Panc1 (cell line): Measurements from ENCODE around the gene ZFHX3. TPM values are rescaled to one million over a fixed set of nuclear protein-coding genes. Genes with fewer than 3 reads are reported as not detected.

ENCODE experiments used
- ATAC-seq: fragments of 200-7000 bp; cut with Tn5 transposase; 2 replicates; pipeline ENCODE4 v1.9.1; 2020; ENCODE audit warnings: mild to moderate bottlenecking, moderate library complexity
- BruUV-seq: library from RNA; stranded (reverse); fragments of 400-500 nt; replicated peaks from 2 replicates; lab custom pipeline; 2021; lab: Mats Ljungman, UMichigan
- CTCF ChIA-PET: fragments of 300-600 bp; sonication (Branson Sonifier 250); formaldehyde crosslinking; loops from one replicate; lab custom pipeline; 2022; ENCODE audit warnings: antibody characterized with exemption; lab: Charles Lee
- POLR2A ChIA-PET: fragments of 300-600 bp; sonication (Branson Sonifier 250); formaldehyde crosslinking; loops from one replicate; lab custom pipeline; 2022; ENCODE audit warnings: antibody characterized with exemption; lab: Charles Lee
- DNase-seq: peaks from one replicate; pipeline ENCODE4 v3.0.0-alpha.2; 2010; ENCODE audit warnings: low read depth, low spot score
- H3K27ac ChIP-seq: 2 replicates; pipeline ENCODE4 v1.5.1; 2011; ENCODE audit warnings: mild to moderate bottlenecking, low read length, inconsistent platforms
- H3K27me3 ChIP-seq: fragments of 200-500 bp; sonication (Bioruptor generic); 2 replicates; pipeline ENCODE4 v1.6.0; 2014; ENCODE audit warnings: low read length, inconsistent platforms; ENCODE audit not compliant: control insufficient read depth, insufficient read depth
- H3K36me3 ChIP-seq: fragments of 200-500 bp; sonication (Bioruptor generic); 2 replicates; pipeline ENCODE4 v1.5.1; 2014; ENCODE audit warnings: inconsistent platforms, mild to moderate bottlenecking, low read length, moderate library complexity; ENCODE audit not compliant: control insufficient read depth, insufficient read depth
- H3K4me1 ChIP-seq: 2 replicates; pipeline ENCODE4 v1.5.1; 2011; ENCODE audit warnings: inconsistent platforms, mild to moderate bottlenecking, low read length, moderate library complexity; ENCODE audit not compliant: control insufficient read depth, insufficient read depth
- H3K4me3 ChIP-seq, 2 experiments: 2 replicates each; pipeline ENCODE4 v1.5.1; 2011 to 2012; ENCODE audit warnings: low read depth in 2 of 2, low read length in 2 of 2, mild to moderate bottlenecking in 2 of 2, inconsistent platforms in 1 of 2, moderate library complexity in 1 of 2
- H3K9me3 ChIP-seq: fragments of 200-500 bp; sonication (Bioruptor generic); 2 replicates; pipeline ENCODE4 v1.5.1; 2014; ENCODE audit warnings: low read depth, mild to moderate bottlenecking, inconsistent platforms, low read length, moderate library complexity; ENCODE audit not compliant: control insufficient read depth, insufficient read depth
- POLR2AphosphoS5 ChIP-seq: IDR thresholded peaks from 2 replicates; pipeline ENCODE4 v1.6.1; 2012; ENCODE audit warnings: mild to moderate bottlenecking, low read depth, low read length, moderate library complexity
- SIN3A ChIP-seq: IDR thresholded peaks from 2 replicates; pipeline ENCODE4 v1.6.1; 2012; ENCODE audit warnings: low read depth, mild to moderate bottlenecking, low read length, moderate library complexity, borderline replicate concordance; ENCODE audit not compliant: insufficient read depth
- TCF7L2 ChIP-seq: IDR thresholded peaks from 2 replicates; pipeline ENCODE4 v1.6.1; 2011; ENCODE audit warnings: mild to moderate bottlenecking, low read depth, low read length, inconsistent platforms
- in situ Hi-C: cut with HindIII; loops from 2 replicates; pipeline ENCODE4 v1.10.0; 2016; ENCODE audit warnings: low sequenced_read_pairs, low pct_unique_long_range_greater_than_20kb
- intact Hi-C: fragments of 100-400 bp; cut with micrococcal nuclease; formaldehyde crosslinking; loops from one replicate; pipeline ENCODE4 v1.10.0; 2022; ENCODE audit not compliant: unreplicated experiment
- total RNA-seq: library from RNA; stranded (reverse); gene quantifications from one replicate; pipeline ENCODE4 v1.2.1, GENCODE V29; 2021; ENCODE audit not compliant: unreplicated experiment
- TF ChIP-seq, protein P1 (sequence below): fragments of 450-650 bp; IDR thresholded peaks from 2 replicates; pipeline ENCODE4 v1.5.1; 2017; ENCODE audit warnings: mild to moderate bottlenecking
- TF ChIP-seq, protein P2 (sequence below), 2 experiments: IDR thresholded peaks; 2 replicates each; pipeline ENCODE4 v1.6.1; 2011 to 2012; ENCODE audit warnings: low read depth in 2 of 2, control low read depth in 1 of 2, low read length in 1 of 2, mild to moderate bottlenecking in 1 of 2, moderate library complexity in 1 of 2; ENCODE audit not compliant: insufficient read depth in 1 of 2

ZFHX3 gene
- total RNA-seq, 1 experiment from 2014 or later: 7.1 TPM

DNA sequence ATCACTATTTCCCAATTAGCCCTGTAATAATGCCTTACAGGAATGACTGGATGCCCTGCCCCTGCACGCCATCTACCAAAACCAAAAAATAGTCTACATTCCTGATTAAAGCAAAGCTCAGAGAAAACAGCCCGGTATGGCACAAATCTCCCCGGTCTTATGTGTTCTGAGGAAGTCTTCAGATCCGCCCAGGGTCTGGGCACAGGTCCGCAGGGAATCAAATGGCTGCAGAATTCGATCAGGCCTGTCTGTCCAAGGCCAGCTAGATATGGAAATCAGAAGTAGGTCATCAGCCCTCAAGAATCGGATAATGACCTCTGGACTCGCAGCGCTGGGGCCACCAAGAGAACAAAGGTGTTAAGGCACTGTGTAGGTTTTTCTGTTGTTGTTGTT lies 171.0 kb downstream of the ZFHX3 start:
- Histone ChIP-seq H3K27ac (no peak overlapping the region), H3K4me1 (no peaks in the 10 kb centered on the region), H3K4me3 (no peak overlapping the region), H3K27me3 (no peaks in the 10 kb centered on the region), H3K36me3 (no peaks in the 10 kb centered on the region), H3K9me3 (no peaks in the 10 kb centered on the region)
- CTCF ChIA-PET: no interaction called here
- POLR2A ChIA-PET: no interaction called here
- no peak for TF ChIP-seq SIN3A
- no peak for TF ChIP-seq TCF7L2
- TF ChIP-seq, protein P1, sequence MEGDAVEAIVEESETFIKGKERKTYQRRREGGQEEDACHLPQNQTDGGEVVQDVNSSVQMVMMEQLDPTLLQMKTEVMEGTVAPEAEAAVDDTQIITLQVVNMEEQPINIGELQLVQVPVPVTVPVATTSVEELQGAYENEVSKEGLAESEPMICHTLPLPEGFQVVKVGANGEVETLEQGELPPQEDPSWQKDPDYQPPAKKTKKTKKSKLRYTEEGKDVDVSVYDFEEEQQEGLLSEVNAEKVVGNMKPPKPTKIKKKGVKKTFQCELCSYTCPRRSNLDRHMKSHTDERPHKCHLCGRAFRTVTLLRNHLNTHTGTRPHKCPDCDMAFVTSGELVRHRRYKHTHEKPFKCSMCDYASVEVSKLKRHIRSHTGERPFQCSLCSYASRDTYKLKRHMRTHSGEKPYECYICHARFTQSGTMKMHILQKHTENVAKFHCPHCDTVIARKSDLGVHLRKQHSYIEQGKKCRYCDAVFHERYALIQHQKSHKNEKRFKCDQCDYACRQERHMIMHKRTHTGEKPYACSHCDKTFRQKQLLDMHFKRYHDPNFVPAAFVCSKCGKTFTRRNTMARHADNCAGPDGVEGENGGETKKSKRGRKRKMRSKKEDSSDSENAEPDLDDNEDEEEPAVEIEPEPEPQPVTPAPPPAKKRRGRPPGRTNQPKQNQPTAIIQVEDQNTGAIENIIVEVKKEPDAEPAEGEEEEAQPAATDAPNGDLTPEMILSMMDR: no peak
- no peak for TF ChIP-seq POLR2AphosphoS5
- in situ Hi-C loops (no loop called here), intact Hi-C loops (no loop called here)
- no TSS peak for BruUV-seq
- DNase-seq: no peak
- no peak for ATAC-seq

DNA sequence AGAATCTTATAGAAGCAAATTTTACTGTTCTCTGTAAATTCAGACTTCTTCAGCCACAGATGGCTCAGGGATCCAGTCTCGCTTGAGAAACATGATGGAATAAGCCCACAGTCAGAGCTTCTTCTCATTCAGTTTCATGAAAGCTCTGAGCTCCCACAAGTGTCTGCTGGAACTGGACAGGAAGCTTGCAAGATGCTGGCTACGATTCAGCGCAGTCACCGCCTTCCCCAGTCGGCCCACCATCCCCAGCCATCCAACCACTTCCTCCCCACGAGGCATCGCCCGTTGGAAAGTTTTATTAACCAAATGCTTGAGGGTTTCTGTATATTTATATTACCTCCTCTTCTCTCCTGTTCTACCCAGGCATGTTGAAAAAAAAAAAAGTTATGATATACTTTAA lies 171.7 kb downstream of the ZFHX3 start:
- TF ChIP-seq, protein P2, sequence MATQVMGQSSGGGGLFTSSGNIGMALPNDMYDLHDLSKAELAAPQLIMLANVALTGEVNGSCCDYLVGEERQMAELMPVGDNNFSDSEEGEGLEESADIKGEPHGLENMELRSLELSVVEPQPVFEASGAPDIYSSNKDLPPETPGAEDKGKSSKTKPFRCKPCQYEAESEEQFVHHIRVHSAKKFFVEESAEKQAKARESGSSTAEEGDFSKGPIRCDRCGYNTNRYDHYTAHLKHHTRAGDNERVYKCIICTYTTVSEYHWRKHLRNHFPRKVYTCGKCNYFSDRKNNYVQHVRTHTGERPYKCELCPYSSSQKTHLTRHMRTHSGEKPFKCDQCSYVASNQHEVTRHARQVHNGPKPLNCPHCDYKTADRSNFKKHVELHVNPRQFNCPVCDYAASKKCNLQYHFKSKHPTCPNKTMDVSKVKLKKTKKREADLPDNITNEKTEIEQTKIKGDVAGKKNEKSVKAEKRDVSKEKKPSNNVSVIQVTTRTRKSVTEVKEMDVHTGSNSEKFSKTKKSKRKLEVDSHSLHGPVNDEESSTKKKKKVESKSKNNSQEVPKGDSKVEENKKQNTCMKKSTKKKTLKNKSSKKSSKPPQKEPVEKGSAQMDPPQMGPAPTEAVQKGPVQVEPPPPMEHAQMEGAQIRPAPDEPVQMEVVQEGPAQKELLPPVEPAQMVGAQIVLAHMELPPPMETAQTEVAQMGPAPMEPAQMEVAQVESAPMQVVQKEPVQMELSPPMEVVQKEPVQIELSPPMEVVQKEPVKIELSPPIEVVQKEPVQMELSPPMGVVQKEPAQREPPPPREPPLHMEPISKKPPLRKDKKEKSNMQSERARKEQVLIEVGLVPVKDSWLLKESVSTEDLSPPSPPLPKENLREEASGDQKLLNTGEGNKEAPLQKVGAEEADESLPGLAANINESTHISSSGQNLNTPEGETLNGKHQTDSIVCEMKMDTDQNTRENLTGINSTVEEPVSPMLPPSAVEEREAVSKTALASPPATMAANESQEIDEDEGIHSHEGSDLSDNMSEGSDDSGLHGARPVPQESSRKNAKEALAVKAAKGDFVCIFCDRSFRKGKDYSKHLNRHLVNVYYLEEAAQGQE (IDR thresholded peaks at IDR 0.05; ENCODE audit: insufficient read depth in 1 of 2, low read depth in 2 of 2, low read length in 1 of 2): no peak
- TF ChIP-seq SIN3A: no peak
- TF ChIP-seq TCF7L2: no peak
- TF ChIP-seq POLR2AphosphoS5: no peak
- TF ChIP-seq, protein P1: no peak
- DNase-seq (no peak), ATAC-seq (no peak)
- H3K9me3 ChIP-seq: no peaks in the 10 kb centered on the region
- ChIA-PET CTCF (no interaction called here), POLR2A (no interaction called here)
- intact Hi-C loops (no loop called here), in situ Hi-C loops (no loop called here)
- H3K27me3 ChIP-seq: no peaks in the 10 kb centered on the region
- no TSS peak for BruUV-seq
- no peaks in the 10 kb centered on the region for H3K4me1 ChIP-seq
- H3K36me3 ChIP-seq: no peaks in the 10 kb centered on the region
- H3K27ac ChIP-seq: no peak overlapping the region
- no peak overlapping the region for H3K4me3 ChIP-seq
